ENCODE data around the gene ITPR1.
"Not testable (repeated sequence)": the region's sequence is repeated elsewhere in the genome, so short reads cannot be mapped to it uniquely, and the experiment has no call there.

DNA sequence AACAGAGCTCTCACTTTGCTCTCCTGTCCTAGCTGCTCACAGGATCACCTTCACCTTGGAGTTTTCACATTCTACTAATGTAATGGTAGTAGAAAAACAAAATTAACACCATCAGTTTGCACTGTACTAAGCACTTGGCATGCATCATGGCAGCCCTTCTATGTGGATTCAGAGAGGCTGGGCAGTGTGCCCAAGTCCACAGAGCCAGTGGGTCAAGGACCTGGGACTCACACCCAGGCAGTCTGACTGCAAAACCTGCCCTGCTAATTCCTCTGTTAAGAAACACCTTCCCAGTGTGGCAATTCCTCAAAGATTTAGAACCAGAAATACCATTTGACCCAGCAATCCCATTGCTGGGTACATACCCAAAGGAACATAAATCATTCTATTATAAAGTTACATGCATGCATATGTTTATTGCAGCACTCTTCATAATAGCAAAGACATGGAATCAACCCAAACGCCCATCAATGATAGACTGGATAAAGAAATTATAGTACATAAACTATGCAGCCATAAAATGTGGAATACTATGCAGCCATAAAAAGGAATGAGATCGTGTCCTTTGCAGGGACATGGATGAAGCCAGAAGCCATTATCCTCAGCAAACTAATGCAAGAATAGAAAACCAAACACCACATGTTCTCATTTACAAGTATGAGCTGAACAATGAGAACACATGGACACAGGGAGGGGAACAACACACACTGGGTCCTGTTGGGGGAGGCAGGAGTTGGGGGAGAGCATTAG is 269.5 kb downstream of the ITPR1 start:
- TF ChIP-seq, protein P1, sequence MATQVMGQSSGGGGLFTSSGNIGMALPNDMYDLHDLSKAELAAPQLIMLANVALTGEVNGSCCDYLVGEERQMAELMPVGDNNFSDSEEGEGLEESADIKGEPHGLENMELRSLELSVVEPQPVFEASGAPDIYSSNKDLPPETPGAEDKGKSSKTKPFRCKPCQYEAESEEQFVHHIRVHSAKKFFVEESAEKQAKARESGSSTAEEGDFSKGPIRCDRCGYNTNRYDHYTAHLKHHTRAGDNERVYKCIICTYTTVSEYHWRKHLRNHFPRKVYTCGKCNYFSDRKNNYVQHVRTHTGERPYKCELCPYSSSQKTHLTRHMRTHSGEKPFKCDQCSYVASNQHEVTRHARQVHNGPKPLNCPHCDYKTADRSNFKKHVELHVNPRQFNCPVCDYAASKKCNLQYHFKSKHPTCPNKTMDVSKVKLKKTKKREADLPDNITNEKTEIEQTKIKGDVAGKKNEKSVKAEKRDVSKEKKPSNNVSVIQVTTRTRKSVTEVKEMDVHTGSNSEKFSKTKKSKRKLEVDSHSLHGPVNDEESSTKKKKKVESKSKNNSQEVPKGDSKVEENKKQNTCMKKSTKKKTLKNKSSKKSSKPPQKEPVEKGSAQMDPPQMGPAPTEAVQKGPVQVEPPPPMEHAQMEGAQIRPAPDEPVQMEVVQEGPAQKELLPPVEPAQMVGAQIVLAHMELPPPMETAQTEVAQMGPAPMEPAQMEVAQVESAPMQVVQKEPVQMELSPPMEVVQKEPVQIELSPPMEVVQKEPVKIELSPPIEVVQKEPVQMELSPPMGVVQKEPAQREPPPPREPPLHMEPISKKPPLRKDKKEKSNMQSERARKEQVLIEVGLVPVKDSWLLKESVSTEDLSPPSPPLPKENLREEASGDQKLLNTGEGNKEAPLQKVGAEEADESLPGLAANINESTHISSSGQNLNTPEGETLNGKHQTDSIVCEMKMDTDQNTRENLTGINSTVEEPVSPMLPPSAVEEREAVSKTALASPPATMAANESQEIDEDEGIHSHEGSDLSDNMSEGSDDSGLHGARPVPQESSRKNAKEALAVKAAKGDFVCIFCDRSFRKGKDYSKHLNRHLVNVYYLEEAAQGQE (IDR thresholded peaks at IDR 0.05; ENCODE audit: low read depth, low read length) = not testable (repeated sequence)
- TF ChIP-seq RAD51 (IDR thresholded peaks at IDR 0.05); HDAC2 (IDR thresholded peaks at IDR 0.05); EGR1 (IDR thresholded peaks at IDR 0.05; ENCODE audit: borderline replicate concordance in 1 of 2, low read depth in 2 of 2, low read length in 2 of 2); SUPT20H (IDR thresholded peaks at IDR 0.05; ENCODE audit: borderline replicate concordance, control insufficient read depth, low read depth, low read length); MYC (IDR thresholded peaks at IDR 0.05; ENCODE audit: insufficient read depth, insufficient read length, insufficient replicate concordance, low read length, severe bottlenecking); POLR2A (IDR thresholded peaks at IDR 0.05; ENCODE audit: low read depth, low read length); EZH2 (IDR thresholded peaks at IDR 0.05; ENCODE audit: borderline replicate concordance, control insufficient read depth, low read depth, low read length); SREBF1 (IDR thresholded peaks at IDR 0.05; ENCODE audit: low read length); TCF7 (IDR thresholded peaks at IDR 0.05; ENCODE audit: borderline replicate concordance); PAX8 (IDR thresholded peaks at IDR 0.05); POLR2AphosphoS5 (IDR thresholded peaks at IDR 0.05; ENCODE audit: low read length); ZNF207 (IDR thresholded peaks at IDR 0.05; ENCODE audit: borderline replicate concordance): not testable (repeated sequence)
- TF ChIP-seq, protein P2, sequence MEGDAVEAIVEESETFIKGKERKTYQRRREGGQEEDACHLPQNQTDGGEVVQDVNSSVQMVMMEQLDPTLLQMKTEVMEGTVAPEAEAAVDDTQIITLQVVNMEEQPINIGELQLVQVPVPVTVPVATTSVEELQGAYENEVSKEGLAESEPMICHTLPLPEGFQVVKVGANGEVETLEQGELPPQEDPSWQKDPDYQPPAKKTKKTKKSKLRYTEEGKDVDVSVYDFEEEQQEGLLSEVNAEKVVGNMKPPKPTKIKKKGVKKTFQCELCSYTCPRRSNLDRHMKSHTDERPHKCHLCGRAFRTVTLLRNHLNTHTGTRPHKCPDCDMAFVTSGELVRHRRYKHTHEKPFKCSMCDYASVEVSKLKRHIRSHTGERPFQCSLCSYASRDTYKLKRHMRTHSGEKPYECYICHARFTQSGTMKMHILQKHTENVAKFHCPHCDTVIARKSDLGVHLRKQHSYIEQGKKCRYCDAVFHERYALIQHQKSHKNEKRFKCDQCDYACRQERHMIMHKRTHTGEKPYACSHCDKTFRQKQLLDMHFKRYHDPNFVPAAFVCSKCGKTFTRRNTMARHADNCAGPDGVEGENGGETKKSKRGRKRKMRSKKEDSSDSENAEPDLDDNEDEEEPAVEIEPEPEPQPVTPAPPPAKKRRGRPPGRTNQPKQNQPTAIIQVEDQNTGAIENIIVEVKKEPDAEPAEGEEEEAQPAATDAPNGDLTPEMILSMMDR (IDR thresholded peaks at IDR 0.05 in 2 of 3, conservative IDR thresholded peaks at IDR 0.05 in 1 of 3; ENCODE audit: control insufficient read depth in 2 of 3, extremely low read depth in 1 of 3, insufficient read depth in 1 of 3, low read depth in 3 of 3, low read length in 3 of 3) = not testable (repeated sequence)

Data from GM12878 (cell line).